ENCODE measurements around the gene HIPK3.

GRCh38 chr11:33391893-33392251 lies 134.7 kb downstream of the HIPK3 start:
- TF ChIP-seq, protein P1, sequence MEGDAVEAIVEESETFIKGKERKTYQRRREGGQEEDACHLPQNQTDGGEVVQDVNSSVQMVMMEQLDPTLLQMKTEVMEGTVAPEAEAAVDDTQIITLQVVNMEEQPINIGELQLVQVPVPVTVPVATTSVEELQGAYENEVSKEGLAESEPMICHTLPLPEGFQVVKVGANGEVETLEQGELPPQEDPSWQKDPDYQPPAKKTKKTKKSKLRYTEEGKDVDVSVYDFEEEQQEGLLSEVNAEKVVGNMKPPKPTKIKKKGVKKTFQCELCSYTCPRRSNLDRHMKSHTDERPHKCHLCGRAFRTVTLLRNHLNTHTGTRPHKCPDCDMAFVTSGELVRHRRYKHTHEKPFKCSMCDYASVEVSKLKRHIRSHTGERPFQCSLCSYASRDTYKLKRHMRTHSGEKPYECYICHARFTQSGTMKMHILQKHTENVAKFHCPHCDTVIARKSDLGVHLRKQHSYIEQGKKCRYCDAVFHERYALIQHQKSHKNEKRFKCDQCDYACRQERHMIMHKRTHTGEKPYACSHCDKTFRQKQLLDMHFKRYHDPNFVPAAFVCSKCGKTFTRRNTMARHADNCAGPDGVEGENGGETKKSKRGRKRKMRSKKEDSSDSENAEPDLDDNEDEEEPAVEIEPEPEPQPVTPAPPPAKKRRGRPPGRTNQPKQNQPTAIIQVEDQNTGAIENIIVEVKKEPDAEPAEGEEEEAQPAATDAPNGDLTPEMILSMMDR (conservative IDR thresholded peaks at IDR 0.05; ENCODE audit: low read length) = no peak
- no peak for TF ChIP-seq EZH2phosphoT487 (IDR thresholded peaks at IDR 0.05; ENCODE audit: borderline replicate concordance)

Measured in Loucy (cell line).